Left renal pelvis (tissue), 4 donors: ENCODE results near the gene NCAPH2. TPM values are rescaled to one million over a fixed set of nuclear protein-coding genes. Genes with fewer than 3 reads are reported as not detected.
"Not testable (repeated sequence)": the region's sequence is repeated elsewhere in the genome, so short reads cannot be mapped to it uniquely, and the experiment has no call there.

ENCODE experiments used
- DNase-seq, 4 donors: peaks; one replicate each; pipeline ENCODE4 v3.0.0-alpha.2; 2013; ENCODE audit warnings: low read depth in 4 of 4, low spot score in 3 of 4
- polyA plus RNA-seq, 4 donors: library from polyadenylated mRNA; unstranded; fragments of 120-200 nt; gene quantifications; one replicate each; pipeline ENCODE4 v1.2.1, GENCODE V29; 2013; ENCODE audit not compliant: insufficient read length in 4 of 4

NCAPH2 gene
- polyA plus RNA-seq, 4 donors = 39.7 to 54.3 (median 43.9) TPM

DNA sequence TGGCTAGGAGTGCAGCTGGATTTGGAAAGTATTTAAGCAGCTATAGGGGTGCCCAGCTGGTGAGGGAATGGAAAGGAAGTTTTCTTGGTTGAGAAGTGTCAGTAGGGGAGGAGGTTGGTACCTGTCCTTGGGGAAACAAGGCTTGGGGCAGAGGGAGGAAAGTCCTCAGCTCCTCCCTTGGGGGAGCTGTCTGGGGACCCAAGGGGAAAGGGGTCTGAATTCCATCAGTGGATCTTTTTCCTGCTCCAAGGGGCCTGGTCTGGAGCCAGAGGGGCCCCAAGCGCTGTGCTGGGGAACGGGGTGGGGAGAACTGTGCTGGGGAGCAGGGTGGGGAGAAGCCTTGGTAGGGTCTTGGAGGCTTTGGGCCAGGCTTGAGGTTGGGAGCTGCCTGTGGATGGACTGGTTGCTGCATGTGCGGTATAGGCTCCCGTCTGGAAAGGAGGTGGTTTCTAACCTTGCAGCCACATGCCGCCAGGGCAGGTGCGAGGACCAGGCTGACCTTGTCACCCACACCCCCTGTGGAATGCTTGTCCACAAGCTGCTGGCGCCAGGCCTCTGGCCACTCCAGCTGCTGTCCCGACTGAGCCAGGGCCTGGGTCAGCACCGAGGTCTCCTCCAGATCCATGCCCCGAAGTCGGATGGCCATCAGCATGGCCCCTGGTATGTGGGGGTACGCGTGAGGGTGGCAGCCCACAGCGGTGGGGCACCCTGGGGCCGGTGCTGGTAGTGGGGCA, 20.8 kb downstream of the NCAPH2 start:
- no peak for DNase-seq

DNA sequence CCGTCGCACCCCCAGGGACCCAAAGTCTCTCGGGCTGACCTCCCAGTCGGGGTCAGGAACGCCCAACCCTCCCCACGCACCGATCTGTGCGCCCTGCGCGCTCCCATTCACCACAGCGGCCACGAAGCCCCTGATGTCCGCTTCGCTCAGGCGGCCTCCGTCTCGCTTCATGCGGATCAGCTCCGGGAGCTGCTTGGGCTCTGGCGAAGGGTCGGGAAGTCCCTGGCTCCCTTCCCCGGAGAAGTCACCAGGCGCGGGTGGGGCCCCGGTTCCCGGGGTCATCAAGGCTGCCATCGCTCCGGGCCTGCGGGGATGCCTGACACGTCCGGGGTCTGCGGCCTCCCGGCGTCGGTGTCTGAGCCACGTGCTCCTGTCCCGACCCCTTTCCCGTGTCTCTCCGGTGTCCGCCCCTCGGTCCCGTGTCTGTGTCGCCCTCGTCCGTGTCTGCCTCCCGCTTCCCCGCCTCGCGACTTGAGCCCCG, 21.4 kb downstream of the NCAPH2 start:
- no peak for DNase-seq

DNA sequence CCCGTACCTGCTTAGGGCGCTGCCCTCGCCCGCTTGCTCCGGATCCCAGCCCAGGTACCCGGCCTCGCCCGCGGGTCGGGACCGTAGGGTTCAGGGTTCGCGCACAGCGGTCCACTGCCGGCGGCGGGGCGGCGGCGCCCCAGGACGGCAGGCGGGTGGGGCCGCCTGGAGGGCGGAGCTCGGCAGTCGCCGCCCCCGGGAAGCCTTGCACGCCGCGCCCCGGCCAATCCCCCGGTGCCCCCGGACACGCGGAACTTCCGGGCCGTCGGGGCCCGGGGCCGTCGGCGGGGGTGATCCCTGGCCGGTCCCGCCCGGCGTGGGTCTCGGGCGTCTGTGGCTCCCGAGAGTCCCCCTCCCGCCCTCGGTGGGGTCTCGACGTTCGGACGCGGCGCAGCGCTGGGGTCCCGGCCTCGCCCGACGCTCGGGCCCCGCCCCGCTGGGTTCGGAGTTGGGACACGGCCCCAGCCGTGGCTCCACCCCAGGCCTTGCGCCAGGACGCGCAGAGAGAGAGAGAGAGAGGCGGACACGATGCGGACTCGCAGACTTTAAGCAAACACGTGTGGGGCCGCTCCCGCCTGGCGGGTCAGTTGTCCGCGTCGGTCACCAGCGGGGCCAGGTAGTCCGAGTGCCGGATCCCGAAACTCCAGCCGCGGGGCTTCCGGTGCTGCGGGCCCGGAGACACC, 22.0 kb downstream of the NCAPH2 start, which contains the start of gene TYMP:
TSS of gene TYMP (minus strand) at position 116 of the 683 bp plus-strand sequence. CDS start 303 bp downstream, outside the sequence.
- no peak for DNase-seq

DNA sequence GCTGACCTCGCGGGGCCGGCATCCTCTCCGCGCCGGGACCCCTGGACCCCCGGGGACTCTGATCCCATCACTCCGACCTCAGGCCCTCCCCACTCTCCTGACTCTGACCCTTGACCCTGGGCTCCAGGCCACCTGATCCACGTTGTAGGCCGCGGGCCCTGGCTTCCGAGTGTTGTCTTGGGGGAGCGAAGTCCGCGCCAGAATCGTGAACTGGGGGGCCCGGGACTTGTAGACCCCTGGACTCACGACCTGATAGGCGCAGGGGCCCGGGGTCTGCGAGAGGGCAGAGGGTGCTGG, 22.5 kb downstream of the NCAPH2 start:
- no peak for DNase-seq

DNA sequence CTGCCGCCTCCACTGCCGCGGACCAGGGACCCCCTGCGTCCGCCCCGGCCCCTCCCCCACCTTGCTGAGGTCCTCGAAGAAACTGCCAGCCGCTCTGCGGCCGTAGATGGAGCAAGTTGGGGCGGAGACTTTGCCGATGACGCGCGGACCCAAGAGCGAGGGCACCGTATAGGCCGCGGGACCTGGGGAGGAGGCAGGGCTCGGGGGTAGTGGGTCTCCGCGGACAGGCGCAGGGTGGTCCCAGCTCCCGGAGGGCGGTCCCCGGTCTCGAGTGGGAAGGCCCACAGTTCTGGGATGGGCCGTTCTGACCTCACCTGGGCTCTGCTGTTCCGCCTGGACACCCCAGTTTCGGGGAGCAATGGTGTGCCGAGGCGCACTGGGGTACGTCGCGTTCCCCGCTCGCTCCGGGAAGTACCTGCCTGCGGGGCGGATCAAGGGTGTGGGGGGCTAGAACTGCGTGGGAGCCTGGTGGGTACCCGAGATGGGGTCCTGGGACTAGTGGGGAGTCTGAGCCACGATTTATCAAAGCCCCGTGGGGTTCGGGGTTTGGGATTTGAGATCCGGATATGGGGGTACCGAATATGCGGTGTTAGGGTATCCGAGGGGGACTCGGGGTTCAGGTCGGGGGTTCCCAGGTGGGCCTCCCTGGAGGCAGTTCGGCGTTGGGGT, 23.0 kb downstream of the NCAPH2 start:
- DNase-seq = no peak

DNA sequence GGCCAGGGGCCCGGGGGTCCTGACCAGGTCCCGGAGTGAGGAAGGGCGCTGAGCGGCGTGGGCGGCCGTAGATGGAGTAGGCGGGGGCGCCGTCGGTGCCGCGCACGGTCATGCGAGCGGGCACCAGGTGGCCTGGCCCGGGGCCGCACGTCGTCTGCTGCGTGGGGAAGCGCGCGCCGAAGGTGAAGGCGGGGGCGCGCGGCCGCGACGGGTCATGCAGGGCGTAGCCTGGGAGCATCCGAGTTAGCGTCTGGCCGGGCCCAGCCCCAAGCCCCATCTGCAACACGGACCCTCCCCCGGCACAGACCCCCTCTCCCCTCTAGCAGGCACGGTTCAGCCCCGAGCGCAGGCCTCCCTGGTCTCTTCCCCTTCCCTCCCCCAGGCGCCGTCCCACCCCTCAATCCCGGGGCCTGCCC, 23.5 kb downstream of the NCAPH2 start:
- DNase-seq = no peak

DNA sequence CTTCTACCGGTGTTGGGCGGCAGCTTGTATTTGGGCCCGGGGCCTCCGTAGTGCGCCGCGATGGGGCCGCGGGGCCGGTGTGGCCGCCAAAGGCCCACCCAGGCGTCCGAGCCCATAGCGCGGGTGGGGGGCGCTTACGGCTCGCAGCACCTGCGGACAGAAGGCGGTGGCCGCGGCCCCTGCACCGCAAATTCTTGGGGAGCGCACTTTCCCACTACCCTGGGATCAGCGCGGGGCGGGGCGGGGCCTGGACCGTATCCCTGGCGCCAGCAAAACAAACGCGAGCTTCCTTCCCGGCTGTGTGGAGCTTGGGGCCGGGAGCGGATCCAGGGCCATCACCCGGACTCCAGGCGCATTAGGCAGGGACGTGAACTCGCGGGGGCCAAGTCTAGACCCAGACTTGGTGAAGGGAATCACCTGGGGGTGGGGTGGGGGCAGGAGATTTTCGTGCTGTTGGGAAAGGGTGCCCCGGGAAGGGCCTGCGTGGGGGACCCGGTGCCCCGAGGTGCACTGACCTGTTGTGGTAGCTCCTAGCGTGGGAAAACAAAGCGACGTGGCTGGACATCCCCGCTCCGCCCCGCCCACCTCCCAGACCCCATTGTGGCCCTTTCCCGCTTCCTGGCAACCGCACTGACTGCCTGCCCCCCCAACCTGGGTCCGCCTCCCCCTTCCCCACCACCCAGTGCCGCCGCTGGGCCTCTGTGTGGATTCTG, 24.1 kb downstream of the NCAPH2 start:
- DNase-seq = no peak

DNA sequence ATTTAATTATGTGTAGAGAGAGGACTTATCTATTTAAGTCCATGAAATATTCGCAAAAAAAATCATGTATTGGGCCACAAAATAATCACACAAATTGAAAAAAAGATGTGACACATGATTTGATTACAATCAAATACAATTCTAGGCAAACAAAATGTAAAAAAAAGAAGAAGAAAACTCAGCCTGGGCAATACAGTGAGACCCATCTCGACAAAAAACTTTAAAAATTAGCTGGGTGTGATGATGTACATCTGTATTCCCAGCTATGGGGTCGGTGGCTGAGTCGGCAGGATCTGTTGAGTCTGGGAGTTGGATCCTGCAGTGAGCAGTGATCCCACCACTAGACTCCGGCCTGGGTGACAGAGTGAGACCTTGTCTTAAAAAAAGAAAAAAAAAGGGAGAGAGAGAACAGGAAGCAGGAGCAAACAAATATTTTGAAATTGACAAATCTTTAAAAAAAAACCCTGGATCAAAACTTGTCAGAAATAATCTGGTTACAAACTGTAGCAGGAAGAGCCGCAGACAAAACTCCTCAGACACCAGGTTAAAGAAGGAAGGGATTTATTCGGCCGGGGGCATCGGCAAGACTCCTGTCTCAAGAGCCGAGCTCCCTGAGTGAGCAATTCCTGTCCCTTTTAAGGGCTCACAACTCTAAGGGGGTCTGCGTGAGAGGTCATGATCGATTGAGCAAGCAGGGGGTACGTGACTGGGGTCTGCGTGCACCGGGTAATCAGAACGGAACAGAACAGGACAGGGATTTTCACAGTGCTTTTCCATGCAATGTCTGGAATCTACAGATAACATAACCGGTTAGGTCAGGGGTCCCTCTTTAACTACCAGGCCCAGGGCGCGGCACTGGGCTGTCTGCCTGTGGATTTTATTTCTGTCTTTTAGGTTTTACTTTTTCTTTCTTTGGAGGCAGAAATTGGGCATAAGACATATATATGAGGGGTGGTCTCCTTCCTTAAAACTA, 25.1 kb downstream of the NCAPH2 start:
- DNase-seq = no peak

DNA sequence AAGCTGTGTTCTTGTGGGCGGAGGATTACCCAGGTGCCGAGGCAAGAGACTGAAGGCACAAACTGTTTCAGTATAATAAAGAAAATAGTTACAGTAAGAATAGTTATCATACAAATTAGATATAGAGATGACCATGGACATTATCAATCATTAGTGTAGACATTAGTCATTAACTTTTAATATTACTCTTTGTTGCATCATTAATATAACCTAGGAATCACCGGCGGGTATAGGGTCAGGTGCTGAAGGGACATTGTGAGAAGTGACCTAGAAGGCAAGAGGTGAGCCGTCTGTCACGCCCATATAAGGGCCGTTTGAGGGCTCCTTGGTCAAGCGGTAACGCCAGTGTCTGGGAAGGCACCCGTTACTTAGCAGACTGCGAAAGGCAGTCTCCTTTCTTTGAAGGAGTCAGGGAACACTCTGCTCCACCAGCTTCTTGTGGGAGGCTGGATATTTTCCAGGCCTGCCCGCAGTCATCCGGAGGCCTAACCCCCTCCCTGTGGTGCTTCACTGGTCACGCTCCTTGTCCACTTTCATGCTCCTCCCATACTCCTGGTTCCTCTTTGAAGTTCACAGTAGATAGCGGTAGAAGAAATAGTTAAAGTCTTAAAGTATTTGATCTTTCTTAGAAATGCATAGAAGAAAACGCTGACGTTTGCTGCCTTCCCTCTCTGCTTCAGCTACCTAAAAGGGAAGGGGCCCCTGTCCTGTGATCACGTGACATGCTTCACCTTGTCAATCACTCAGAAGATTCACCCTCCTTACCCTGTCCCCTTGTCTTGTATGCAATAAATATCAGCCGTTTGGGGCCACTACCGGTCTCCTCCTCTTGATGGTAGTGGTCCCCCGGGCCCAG, 26.1 kb downstream of the NCAPH2 start:
- DNase-seq = not testable (repeated sequence)

DNA sequence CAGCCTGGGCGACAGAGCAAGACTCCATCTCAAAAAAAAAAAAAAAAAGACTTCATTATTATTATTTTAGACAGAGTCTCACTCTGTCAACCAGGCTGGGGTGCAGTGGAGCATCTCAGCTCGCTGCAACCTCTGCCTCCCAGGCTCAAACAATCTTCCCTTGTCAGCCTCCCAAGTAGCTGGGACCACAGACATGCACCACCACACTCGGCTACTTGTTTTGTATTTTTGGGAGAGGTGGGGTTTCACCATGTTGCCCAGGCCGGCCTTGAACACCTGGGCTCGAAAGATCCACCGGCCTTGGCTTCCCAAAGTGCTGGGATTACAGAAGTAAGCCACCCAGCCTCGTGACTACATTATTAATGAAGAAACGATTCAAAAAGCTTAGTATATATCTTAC, 27.1 kb downstream of the NCAPH2 start:
- DNase-seq = no peak

DNA sequence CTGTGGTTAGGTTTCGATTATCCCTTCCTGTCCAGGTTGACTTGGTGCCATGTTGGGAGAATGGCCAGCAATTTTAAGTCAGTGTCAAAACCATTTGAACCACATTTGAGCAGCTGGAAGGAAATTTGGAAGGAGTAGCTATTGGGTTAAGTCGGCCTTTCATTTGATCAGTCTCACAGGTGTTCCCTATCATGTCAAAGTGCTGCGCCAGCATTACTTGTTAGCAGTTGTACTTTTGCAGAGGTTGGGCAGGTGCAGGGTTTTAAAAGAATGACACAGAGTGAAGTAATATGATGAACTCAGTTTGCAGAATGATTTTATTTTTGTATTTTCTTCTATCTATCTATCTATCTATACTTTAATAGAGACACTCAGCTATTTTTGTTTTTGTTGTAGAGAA, 28.2 kb downstream of the NCAPH2 start:
- no peak for DNase-seq

DNA sequence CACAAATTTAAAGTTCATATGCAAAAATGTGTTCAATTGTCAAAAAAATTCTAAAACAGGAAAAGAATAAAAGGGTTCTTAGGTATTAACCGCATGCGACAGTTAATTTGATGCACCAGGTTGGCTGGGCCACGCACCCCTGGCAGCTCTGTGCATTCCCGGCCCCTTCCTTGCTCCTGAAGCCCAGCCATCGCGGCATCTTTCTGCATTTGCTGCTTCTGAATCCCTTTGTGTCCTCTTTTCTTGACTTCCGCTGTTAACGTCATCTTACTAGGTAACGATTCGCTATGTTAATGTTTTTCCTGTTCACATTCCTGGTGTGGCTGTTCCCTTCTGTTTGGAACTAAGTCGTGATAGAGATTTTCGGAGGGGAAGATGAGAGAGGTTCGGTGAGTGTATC, 29.7 kb downstream of the NCAPH2 start:
- DNase-seq = no peak

DNA sequence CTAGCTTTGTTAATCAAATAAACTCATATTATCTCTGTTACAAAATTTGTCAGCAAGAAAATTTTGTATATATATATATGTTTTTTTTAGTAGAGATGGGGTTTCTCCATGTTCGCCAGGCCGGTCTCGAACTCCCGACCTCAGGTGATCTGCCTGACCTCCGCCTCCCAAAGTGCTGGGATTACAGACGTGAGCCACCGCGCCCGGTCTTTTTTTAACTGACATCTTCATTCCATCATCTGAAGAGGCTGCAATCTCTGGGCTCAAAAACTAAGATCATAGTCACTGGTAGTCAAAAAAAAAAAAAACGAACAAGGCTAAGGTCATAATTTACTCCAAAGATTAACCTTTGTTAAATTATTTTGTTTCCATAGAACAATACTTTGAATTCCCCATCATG, 32.4 kb downstream of the NCAPH2 start:
- no peak for DNase-seq

DNA sequence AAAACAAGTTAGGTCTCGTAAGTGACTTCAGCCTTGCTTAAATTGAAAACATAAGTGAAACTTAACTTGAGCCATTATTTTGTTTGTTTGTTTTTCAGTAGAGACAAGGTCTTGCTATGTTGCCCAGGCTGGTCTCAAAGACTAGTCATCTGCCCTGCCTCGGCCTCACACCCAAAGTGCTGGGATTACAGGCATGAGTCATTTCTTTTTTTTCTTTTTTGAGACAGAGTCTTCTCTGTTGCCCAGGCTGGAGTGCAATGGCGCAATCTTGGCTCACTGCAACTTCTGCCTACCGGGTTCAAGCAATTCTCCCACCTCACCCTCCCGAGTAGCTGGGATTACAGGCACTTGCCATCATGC, 33.6 kb downstream of the NCAPH2 start:
- DNase-seq = not testable (repeated sequence)

DNA sequence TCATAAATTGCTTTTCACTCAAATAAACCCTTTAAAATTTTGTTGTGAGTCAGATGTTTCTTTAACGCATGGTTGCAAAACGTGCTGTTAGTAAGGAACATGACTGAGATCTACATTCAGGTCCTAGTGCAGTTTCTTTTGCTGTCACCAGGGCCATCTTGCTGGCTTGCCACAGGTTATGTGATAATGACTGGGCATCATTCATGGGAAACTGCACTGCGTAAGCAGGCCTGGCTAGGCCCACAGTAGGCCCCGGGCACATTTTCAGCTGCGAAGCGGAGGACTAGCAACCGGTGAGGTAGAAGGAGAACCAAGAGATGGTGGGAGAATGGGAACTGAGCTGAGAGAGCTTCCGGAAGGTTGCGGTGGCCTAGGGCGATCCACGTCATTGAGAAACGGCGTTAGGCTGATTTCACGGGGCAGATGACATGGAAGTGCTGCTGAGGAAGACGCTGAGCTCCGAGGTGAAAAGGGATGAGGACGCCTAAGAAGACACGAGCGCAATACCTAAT, 34.4 kb downstream of the NCAPH2 start:
- DNase-seq = no peak

DNA sequence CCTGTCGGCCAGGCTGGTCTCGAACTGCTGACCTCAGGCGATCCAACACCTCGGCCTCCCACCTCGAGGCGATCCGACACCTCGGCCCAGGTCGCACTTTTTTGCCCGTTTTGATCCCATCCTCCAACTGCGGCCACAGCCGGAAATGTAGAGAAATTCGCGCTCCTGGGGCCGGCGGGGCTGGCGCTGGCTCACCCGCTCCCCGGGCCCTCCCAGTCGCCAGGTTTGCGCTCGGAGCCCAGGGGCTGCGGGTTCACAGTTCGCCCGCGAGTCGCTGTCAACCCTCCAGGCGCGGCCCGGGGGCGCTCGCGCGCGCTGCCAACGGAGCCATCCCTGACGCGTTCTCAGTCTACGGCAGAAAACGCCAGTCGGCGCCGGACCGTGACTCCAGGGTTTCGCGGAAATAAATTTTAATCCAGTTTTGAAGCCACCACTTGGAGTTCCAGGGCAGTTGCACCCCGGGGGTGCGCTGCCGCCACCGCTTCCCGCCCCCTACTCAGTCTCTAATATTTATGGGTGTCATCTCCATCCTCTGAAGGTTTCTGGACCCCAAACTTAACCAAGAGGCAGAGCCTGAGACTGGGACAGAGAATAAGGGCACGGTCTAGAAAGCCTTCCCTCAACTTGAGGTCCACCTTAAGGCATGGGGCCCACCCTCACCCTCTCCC, 36.2 kb downstream of the NCAPH2 start:
- DNase-seq = no peak

DNA sequence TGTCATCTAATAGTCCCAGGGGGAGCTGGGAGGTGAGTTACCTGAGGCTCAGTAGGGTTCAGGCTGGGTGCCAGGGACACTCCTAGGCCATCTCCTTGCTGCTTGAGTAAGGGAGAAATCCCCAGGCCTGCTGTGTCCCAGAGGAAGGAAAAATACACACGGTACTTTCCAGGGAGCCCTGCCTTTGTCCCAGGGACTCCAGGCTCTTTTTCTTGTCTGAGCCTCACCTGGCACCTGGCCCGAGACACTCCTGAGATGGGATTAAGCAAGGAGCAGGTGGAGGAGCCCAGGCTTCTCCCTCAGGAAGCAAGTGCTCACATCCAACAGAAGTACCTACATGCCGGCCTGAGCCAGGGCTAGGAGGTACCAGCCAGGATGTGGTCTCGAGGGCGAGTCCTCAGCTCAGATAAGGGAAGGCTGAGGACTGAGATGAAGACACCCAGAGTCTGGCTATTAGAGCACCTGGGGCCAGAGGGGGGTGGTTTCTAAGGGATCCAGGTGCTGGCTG, 36.8 kb downstream of the NCAPH2 start:
- no peak for DNase-seq
